Spleen (tissue), 7 donors: ENCODE measurements around the gene MRPL21.

Experiments
- POLR2A ChIP-seq, 3 donors: fragments of 450-650 bp; IDR thresholded peaks; one replicate each; pipeline ENCODE4 v1.5.1; 2017; ENCODE audit warnings: antibody characterized with exemption in 3 of 3, mild to moderate bottlenecking in 1 of 3
- POLR2AphosphoS5 ChIP-seq, 3 donors: sonication (generic); formaldehyde crosslinking; IDR thresholded peaks; one replicate each; pipeline ENCODE4 v1.5.1; 2017; ENCODE audit warnings: antibody characterized with exemption in 3 of 3
- TF ChIP-seq, protein P1 (sequence below), 11 experiments: fragments of 200-600 bp in 7 of 11; fragments of 450-650 bp in 4 of 11; sonication (generic) in 4 of 11; IDR thresholded peaks in 8 of 11; conservative IDR thresholded peaks in 3 of 11; 1 replicate in 7 of 11; 2 replicates in 4 of 11; pipeline versions ENCODE4 v1.4.0 to v1.8.0; 2016 to 2021; ENCODE audit warnings: antibody characterized with exemption in 11 of 11, inconsistent platforms in 4 of 11, mild to moderate bottlenecking in 1 of 11
- donor health status: DM: no; HTN: no; CAD: no; lungs with moderate emphysema.
- donor health status: DM: no; HTN: no; CAD: no.
- donor health status: DM: no; HTN: no; CAD: no.

DNA sequence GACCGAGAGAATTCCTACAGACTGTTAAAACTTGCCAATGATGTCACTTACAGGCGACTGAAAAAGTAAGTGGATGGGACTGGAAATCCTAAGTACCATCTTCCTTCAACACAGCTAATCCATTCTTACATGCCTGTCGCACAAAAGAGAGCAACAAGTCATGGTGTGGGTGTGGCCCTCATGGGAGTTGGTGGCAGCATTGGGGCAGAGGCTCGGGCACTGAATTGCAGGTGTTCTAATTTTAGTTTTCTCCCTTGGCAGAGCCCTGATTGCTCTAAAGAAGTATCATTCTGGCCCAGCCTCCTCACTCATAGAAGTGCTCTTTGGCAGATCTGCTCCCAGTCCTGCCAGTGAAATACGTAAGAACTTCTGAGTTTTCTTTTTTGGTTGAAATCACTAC is 4.6 kb upstream of the MRPL21 start:
- TF ChIP-seq, protein P1, sequence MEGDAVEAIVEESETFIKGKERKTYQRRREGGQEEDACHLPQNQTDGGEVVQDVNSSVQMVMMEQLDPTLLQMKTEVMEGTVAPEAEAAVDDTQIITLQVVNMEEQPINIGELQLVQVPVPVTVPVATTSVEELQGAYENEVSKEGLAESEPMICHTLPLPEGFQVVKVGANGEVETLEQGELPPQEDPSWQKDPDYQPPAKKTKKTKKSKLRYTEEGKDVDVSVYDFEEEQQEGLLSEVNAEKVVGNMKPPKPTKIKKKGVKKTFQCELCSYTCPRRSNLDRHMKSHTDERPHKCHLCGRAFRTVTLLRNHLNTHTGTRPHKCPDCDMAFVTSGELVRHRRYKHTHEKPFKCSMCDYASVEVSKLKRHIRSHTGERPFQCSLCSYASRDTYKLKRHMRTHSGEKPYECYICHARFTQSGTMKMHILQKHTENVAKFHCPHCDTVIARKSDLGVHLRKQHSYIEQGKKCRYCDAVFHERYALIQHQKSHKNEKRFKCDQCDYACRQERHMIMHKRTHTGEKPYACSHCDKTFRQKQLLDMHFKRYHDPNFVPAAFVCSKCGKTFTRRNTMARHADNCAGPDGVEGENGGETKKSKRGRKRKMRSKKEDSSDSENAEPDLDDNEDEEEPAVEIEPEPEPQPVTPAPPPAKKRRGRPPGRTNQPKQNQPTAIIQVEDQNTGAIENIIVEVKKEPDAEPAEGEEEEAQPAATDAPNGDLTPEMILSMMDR (IDR thresholded peaks at IDR 0.05 in 8 of 11, conservative IDR thresholded peaks at IDR 0.05 in 3 of 11), result no peak
- TF ChIP-seq POLR2A (IDR thresholded peaks at IDR 0.05), result no peak
- TF ChIP-seq POLR2AphosphoS5 (IDR thresholded peaks at IDR 0.05), result no peak
